ENCODE results near the gene SPINT1. TPM values are rescaled to one million over a fixed set of nuclear protein-coding genes. Genes with fewer than 3 reads are reported as not detected.
"Not testable (repeated sequence)": the region's sequence is repeated elsewhere in the genome, so short reads cannot be mapped to it uniquely, and the experiment has no call there.

The SPINT1 gene
- polyA plus RNA-seq, 1 donor: 0.49 TPM

DNA sequence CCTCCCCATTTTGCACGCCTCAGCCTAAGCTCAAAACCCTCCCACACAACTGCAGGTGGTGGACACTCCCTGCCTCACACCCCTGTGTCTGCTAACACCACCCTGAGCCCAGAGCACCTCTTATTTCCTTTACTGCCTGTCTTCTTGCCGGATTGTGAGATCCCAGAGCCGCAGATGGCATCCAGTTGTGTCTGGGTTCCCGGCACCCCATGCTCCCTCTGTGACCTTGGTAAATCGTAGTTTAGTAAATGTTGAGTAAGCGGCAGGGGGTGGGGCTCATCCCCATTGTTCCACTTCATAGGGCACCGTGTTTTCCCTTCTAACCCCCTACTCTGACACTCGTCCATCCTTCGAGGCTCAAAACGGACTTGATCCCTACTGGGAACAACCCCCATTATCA is 14.9 kb downstream of the SPINT1 start:
- DNase-seq (ENCODE audit: low read depth): no peak

DNA sequence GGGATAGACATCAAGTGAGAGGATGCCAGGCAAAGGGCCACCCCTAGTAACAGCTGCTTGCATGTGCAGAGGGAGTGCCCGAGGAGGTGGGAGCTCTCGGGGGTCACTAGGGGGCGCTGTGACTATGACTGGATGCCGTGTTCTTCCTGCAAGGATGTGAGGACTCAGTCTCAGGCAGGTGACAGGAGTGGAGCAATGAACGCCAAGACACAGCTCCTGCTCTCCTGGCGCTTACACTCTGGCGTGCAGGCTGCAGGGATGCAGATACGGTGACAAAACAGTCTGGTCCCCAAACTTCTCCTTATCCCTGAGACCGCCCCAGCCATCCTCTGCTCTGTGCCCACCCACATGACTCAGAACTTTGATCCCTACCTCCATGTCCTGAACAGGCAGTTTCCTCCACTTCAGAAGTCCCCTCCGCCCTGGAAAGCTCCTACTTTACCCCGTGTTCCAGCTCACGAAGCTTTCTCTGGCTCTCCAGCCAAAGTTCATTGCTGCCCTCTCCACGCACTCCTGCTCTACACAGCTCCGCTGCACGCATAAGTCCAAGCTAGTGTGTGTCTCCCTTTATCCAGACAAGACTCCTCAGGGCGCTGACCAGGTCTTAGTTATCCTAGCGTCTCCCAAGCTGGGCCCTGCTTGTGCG is 15.5 kb downstream of the SPINT1 start:
- DNase-seq (ENCODE audit: low read depth): no peak

DNA sequence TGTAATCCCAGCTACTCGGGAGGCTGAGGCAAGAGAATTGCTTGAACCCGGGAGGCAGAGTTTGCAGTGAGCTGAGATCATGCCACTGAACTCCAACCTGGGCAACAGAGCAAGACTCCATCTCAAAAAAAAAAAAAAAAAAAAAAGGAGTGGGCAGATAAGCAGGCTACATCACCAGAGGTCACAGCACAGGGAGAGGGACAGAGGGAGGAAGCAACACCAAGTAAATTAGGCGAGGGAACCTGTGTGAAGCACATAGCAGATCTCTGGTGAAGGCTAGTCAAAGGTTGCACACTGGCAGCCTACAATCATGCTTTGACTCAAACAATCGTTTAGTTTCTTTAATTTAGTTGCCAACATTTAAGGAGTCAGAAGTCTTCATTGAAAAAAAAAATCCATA is 17.3 kb downstream of the SPINT1 start:
- not testable (repeated sequence) for DNase-seq (ENCODE audit: low read depth)

DNA sequence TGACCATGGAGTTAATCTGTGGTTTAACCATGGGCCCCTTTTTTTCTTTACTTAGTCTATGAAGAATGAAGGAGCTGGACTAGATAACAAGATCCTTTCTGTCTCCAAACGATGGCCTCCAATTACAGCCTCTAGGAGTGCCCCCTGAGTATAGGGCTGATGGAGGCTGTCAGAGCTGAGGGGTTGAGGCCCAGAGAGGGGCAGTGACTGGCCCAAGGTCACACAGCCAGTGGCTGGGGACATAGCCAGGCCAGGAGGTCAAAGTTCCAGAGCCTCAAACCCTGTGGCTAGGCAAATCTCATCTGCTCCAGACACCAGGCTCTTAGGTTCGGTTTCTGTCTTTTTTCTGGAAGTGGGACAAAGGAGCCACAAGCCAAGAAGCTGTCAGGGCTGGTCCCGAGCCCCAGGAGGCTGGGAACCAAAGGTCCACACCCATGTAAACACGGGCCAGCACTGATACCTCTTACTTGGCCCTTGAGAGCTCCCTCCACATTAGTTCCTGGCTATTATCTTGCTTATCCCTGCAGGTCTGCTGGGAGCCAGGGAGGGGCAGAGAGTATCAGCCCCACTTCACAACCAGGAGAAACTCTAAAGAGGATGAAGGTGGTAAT is 19.9 kb downstream of the SPINT1 start:
- DNase-seq (ENCODE audit: low read depth): no peak

DNA sequence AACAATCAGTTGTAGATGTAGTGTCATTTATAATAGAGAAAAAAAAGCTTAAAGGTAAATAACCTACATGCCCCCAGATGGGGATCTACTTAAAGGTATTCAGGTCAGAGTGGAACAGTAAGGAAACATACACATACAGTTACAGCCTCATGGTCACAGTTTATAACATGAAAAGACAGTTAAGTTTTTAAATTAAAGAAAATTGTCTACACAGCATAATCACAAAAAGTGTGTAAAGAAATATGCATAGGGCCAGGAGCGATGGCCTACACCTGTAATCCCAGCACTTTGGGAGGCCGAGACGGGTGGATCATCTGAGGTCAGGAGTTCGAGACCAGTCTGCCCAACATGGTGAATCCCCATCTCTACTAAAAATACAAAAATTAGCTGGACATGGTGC is 23.4 kb downstream of the SPINT1 start:
- DNase-seq (ENCODE audit: low read depth): no peak

DNA sequence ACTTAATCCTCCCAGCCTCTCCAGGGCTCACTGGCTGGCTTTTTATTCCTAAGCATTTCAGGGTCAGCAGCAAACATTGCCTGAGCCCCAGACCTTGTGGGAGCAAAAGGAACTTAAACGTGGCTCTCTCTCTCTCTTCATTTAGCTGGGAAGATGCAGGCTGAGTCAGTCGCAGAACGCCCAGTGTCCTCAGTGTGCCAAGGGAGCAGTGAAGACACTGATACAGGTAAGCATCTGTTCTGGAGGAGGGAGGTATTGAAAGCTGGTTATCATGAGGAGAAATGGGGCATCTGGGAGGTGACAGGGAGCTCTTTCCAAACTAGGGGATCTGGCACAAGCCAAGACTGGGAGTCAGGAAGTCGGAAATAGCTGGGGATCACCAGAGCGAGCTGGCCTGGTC is 25.8 kb downstream of the SPINT1 start:
- DNase-seq (ENCODE audit: low read depth): no peak

DNA sequence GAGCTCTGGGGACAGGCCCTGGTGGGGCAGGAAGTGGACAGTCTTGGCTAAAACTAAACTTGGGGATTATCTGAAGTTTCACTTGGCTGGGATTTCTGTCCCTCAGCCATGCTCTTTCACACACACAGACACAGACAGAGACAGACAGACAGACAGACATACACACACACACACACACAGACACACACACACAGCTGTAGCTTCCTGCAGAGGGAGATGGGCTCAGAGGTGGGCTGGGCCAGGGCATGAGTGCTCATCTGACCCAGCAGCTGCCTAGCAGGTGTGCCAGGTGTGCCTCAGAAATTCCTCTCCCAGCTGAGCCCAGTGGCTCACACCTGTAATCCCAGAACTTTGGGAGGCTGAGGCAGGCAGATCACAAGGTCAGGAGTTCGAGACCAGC is 26.9 kb downstream of the SPINT1 start:
- no peak for DNase-seq (ENCODE audit: low read depth)

DNA sequence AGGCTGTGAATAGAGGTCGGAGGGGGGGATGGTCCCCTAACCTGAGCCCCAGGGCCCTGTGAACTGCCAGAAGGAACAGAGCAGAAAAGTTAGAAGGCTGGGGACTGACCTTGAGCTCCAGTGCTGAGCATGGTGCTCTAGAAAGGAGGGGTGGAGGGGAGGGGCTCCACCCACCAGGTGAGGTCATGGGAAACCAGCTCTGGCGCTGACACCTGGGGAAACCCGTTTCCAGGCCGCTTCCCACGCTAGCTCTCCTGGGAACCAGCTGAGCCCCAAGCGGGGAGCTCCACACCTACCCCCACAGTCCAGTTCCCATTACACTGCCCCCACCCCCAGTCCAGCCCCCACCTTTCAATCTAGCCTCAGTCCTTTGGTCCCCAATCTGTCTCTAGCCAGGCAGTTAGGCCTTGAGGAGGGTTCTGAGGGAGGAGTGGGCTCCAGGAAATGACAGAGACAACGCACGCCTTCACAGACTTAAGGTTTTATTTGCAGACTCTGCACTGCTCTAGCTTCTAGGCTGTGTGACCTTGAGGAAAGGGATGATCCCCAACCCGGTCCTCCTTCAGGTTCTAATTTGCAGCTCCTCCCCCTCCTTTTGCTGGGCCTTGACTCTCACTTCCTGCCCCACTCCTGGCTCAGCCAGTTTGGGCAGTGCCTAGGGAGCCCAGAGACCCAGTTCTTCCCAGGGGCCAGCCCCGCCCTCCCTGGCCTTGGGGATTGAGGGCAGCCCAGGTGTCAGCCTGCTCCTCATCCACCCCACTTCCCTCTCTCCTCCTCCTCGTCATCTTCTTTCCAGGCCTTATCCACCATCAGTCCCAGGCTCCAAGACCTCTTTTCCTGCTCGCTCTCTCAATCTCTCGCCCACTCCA is 28.1 kb downstream of the SPINT1 start:
- DNase-seq (ENCODE audit: low read depth): no peak

DNA sequence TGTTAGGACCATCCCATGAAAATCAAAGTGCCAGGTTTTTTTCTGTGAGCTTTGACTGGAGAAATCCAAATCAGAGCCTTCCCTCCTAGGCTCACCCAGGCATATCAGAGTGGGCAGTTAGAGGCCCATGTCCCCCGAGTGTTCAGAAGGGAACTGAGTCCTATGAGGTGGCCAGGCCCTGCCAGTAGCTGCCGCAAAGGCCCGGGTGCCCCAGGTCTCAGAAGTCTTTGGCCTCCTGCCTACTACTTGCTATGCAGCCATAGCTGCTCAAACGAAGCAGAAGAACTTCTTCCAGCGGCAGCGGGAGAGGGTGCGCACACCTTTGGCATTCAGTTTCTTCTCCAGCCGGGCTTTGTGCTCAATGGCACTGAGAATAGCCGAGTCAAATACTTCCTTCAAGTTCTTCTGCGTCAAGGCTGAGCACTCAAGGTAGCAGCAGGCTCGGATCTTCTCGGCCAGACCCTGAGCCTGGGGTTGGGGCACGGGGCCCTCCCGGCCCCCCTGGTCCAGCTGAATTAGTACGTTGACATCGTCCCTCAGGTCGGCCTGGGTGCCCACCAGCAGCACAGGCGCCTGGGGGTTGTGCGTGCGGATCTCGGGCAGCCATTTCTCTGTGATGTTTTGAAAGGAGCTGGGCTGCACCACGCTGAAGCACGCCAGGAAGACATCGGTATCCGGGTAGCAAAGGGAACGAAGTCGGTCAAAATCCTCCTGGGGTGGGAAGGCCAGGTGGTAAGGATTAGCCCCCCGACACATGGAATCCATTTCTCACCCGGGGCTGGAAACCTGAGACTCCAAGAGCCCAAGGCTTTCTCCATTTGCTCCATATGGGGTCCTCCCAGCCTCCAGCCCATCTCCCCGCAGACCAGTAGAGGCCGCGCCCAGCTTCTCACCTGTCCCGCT is 29.2 kb downstream of the SPINT1 start:
- DNase-seq (ENCODE audit: low read depth): no peak

DNA sequence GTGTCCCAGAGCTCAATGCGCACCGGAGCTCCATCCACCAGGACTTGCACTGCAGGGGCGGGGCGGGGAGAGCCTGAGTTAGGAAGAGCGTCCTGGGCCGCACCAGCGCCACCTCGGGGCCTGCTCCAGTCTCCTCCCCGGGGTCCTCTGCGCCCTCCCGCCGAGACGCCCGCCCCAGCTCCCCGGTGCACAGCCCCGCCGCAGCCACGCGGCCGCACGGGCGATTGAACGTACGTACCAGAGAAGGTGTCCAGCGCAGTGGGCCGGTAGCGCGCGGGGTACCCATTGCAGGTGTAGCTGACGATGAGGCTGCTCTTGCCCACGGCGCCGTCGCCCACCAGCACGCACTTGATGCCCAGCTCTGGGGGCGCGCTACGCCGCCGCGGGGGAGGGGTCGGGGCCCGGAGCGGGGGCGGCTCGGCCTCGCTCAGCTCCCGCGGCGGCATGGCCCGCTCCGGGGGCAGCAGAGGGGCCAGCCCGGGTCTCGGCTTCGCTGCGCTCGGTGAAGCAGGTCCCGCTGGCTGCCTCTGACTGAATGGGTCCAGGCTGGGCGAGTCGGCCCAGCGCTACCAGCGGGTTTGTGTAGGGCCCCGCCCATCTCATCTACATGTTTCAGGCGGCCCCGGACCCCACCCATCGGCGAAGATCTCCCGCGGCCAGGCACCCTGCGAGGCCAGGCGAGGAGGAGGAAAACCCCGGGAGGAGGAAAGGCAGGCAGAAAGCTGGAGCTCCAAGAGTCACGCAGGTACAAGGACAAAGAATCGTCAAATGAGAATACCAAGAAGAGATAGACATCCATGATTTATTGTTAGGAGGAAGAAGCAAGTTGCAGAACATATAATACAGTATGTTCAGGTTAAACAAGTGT is 30.1 kb downstream of the SPINT1 start, which contains the start of gene RHOV:
Gene RHOV (minus strand): TSS at position 541 of the 868 bp plus-strand sequence. CDS start 95 bp downstream, at position 446.
- DNase-seq (ENCODE audit: low read depth): no peak

DNA sequence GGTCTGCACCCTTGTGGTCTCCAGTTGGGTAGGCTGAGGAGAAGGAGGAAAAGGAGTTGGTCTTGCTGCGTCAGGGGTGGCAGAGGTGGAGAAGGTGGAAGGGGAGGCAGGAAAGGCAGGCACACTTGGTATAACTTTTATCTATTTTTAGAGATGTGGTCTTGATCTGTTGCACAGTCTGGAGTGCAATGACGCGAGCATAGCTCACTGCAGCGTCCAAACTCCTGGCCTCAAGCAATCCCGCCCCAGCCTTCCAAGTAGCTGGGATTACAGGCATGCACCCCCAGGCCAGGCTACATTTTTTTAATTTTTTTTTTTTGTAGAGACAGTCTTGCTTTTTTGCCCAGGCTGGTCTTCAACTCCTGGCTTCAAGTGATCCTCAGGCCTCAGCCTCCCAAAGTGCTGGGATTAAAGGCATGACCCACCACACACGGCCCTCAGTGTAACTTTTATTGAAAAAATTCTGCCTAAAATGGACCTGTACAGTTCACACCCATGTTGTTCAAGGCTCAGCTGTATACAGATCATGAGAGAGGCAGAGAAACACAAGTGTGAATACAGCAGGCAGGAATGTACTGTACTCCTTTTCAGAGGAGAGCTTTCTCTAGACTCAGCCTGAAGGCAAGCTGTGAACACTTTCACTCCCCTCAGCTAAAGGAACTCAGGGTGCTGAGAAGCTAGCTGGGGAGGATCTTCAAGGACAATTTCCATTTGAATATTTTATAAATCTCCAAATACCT is 32.3 kb downstream of the SPINT1 start:
- no peak for DNase-seq (ENCODE audit: low read depth)

DNA sequence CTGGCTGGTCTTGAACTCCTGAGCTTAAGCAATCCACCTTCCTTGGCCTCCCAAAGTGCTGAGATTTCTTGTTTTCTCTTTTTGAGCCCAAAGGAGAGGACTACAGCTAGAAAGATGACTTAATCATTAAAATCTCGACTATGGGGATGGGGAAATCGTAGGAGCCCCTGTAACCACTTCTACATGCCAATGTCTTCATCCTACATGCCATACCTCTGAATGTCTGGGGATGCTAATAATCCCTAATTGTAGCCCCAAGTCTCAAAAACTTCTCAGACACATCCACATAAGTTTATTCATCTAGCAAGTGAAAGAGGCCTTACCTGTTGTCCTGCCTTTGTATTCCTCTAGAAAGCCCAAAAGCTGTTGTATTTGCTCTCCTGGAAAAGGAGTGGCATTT is 33.8 kb downstream of the SPINT1 start:
- DNase-seq (ENCODE audit: low read depth): no peak

DNA sequence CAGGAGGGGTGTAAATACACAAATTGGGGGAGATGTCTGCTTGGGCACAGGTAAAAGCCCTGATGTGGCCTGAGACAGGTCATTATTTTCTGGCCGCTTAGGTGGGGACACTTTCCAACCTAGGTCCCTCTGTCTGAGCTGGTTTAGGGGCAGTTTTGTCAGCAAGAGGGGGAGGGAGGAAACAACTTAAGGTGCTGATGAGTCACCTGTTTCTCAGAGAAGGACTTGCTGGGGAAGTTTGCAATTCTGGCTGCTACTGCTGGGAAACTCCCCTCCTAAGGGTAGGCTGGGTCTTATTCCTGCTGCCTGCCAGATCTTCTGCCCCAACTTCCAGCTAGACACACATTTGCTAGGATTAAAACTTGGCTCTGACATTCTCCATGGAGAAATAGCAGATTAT is 34.9 kb downstream of the SPINT1 start:
- DNase-seq (ENCODE audit: low read depth): no peak

DNA sequence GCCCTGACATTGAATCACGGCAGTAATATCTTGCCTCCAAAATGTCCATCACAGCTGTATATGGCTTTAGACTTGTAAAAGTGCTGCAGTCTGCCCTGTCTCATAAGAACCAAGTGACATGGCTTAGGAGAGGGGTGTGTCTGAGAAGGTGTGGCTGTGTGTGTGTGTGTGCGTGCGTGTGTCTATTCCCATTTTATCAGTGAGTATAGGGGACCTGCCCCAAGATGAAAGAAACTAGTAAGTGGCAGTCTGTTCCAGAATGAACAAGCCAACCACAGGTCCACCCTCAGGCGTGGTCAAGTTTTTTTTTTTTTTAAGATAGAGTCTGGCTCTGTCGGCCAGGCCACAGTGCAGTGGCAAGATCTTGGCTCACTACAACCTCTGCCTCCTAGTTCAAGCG is 35.8 kb downstream of the SPINT1 start:
- DNase-seq (ENCODE audit: low read depth): no peak

DNA sequence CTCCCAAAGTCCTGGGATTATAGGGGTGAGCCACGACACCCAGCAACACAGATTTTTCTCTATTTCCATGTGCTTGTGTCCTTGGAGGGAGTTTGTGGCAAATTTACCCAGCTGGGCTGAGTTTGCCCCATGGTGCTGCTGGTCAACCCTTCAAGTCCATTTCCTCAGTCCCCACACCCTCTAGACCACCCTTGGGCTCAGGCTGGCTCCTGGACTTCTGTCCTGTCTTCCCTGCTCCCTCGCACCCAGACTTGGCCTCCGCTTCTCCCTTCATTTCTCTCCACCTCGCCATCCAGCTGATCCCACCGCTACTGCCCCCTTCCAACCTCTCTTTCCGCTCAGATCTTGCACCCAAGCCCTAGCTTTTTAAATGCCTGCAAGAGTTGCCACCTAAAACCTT is 37.5 kb downstream of the SPINT1 start:
- no peak for DNase-seq (ENCODE audit: low read depth)

DNA sequence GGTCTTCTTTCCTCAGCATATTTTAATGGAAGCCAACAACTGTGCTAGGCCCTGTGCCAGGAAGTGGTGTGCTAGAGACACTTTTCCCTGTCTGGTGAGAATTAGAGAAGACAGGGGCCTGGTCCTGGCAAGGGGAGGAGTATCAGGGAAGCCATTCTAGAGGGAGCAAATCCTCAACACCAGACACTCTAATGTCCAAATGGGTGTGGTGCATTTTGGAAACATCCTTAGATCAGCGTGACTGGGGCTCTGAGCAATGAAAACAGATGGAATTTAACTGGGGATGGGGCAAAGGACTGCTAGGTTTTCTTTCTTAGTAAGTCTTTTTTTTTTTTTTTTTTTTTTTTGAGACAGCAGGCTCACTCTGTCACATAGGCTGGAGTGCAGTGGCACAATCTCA is 42.7 kb downstream of the SPINT1 start:
- no peak for DNase-seq (ENCODE audit: low read depth)

DNA sequence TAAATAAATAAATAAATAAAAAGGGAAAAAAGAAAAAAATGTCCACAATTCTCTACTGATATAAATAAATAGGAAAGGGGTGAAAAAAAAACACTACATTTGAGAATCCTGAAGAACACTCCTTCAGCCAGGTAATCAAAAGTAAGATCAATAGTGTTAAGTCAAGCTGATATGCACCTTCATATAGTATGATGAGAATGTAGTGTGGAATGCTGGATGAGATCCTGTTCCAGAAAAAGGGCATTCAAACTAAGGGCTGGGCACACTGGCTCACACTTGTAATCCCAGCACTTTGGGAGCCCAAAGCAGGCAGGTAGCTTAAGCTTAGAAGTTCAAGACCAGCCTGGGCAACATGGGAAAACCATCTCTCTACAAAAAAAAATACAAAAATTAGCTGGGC is 45.3 kb downstream of the SPINT1 start:
- DNase-seq (ENCODE audit: low read depth): no peak

DNA sequence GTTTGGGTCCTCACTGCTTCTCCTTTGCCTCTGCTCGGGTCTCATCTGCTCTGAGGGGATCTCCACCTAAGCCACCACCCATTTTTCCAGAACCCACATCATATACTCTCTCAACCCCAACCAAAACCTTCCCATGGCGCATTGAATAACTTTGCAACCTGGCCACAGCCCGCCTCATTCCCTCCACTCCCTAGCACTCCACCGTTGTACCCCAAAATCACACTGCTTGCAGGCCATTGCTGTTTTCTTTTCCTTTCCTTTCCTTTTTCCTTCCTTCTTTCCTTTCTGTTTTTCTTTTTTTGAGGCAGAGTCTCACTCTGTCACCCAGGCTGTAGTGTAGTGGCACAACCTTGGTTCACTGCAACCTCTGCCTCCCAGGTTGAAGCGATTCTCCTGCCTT is 47.3 kb downstream of the SPINT1 start:
- no peak for DNase-seq (ENCODE audit: low read depth)

DNA sequence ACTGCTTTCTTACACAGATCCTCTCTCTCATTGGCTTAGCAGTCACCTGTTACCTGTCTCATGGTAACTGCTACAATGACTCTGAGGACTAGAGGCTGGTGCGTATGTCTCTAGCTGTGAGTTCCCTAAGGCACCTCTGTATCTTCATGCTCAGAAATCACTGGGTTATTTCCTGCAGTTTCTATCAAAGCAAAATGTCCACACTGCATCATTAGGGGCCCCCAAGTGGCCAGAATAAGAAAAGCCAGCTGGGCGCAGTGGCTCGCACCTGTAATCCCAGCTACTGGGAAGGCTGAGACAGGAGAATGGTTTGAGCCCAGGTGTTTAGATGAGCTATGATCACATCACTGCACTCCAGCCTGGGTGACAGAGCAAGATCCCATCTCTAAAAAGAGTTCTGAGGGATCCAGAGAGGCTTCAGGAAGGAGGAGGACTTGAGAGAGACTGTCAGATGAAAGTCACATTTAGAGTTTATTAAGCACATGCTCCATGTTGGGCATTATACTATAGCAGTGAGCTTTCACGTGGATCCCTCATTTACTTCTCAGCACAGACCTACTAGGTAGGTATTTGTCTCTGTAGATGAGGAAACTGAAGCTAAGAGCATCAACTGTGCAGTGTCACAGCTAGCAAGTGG is 48.1 kb downstream of the SPINT1 start:
- no peak for DNase-seq (ENCODE audit: low read depth)

All from forelimb muscle (tissue), 1 donor.